Left ventricle myocardium inferior (tissue), 1 donor: ENCODE results near the gene DESI1. TPM values are rescaled to one million over a fixed set of nuclear protein-coding genes. Genes with fewer than 3 reads are reported as not detected.

ENCODE experiments used
- DNase-seq: peaks from one replicate; pipeline ENCODE4 v3.0.0-alpha.2; 2020
- H3K27ac ChIP-seq: fragments of 200-600 bp; replicated peaks from 2 replicates; pipeline ENCODE4 v1.8.0; 2021
- H3K27me3 ChIP-seq: fragments of 200-600 bp; 2 replicates; pipeline ENCODE4 v1.8.0; 2021; ENCODE audit warnings: low read depth
- H3K36me3 ChIP-seq: fragments of 200-600 bp; 2 replicates; pipeline ENCODE4 v1.8.0; 2021
- H3K4me1 ChIP-seq: fragments of 200-600 bp; 2 replicates; pipeline ENCODE4 v1.8.0; 2021
- H3K4me3 ChIP-seq: fragments of 200-600 bp; 2 replicates; pipeline ENCODE4 v1.8.0; 2021; ENCODE audit warnings: mild to moderate bottlenecking, moderate library complexity
- H3K9me3 ChIP-seq: fragments of 200-600 bp; replicated peaks from 2 replicates; pipeline ENCODE4 v1.8.0; 2021
- intact Hi-C: fragments of 100-400 bp; cut with micrococcal nuclease; formaldehyde crosslinking; loops from one replicate; pipeline ENCODE4 v1.11.0; 2022
- total RNA-seq: library from RNA; stranded (reverse); fragmentation: NEBNext Ultra II Directional; extraction: Animal tissue kit (Norgen Biotek cat#: 25700); gene quantifications from one replicate; pipeline ENCODE4 v1.2.1, GENCODE V29; 2021
- TF ChIP-seq, protein P1 (sequence below): fragments of 200-600 bp; IDR thresholded peaks from 2 replicates; pipeline ENCODE4 v1.8.0; 2021; ENCODE audit warnings: antibody characterized with exemption, mild to moderate bottlenecking, borderline replicate concordance
- donor health status: DM: no; HTN: yes; CAD: no; lungs with severe emphysema.

The DESI1 gene
- total RNA-seq, 1 donor from 2014 or later: 46.2 TPM

DNA sequence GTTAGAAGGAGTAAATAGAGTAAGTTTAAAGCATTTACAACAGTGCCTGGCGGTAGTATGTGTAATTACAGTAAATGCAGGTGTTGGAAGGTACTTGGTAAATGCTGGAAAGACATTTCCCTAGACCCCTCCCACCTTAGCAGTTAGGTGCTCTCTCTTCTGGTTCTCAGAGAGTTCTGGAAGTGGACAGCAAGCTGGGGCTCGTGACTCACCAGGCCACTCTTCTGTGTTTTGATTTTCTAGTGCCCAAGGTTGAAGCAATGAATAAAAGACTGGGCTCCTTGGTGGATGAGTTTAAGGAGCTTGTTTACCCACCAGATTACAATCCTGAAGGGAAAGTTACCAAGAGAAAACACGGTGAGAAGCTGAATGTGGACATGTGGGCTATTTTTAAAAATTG lies 40.2 kb upstream of the DESI1 start:
- intact Hi-C loops: no loop called here
- TF ChIP-seq, protein P1, sequence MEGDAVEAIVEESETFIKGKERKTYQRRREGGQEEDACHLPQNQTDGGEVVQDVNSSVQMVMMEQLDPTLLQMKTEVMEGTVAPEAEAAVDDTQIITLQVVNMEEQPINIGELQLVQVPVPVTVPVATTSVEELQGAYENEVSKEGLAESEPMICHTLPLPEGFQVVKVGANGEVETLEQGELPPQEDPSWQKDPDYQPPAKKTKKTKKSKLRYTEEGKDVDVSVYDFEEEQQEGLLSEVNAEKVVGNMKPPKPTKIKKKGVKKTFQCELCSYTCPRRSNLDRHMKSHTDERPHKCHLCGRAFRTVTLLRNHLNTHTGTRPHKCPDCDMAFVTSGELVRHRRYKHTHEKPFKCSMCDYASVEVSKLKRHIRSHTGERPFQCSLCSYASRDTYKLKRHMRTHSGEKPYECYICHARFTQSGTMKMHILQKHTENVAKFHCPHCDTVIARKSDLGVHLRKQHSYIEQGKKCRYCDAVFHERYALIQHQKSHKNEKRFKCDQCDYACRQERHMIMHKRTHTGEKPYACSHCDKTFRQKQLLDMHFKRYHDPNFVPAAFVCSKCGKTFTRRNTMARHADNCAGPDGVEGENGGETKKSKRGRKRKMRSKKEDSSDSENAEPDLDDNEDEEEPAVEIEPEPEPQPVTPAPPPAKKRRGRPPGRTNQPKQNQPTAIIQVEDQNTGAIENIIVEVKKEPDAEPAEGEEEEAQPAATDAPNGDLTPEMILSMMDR: no peak
- H3K27ac ChIP-seq: peak overlapping the region; percentile 88

DNA sequence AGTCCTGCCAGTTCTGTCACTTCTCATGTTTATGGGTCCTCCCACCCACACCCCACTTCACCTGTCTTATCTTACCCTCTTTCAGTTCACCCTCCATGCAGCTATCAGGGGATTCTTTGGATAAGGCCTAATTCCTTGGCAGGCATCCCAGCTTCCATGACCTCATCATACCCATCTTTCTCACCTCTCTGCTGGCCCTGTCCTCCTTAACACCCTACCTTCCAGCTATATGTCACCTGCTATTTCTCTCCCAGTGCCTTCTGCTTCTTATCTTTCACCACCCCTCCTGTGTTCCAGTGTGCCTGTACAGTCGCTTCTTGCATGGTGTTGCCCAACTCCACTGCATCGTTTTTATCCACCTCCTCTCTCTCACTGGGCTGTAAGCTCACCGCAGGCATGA lies 39.6 kb upstream of the DESI1 start:
- no peak overlapping the region for H3K4me3 ChIP-seq
- intact Hi-C loops: no loop called here
- H3K4me1 ChIP-seq: peaks cover 29% of the 10 kb centered on the region
- peak overlapping the region; percentile 88 for H3K27ac ChIP-seq
- no peaks in the 10 kb centered on the region for H3K9me3 ChIP-seq
- peaks cover 100% of the 10 kb centered on the region for H3K36me3 ChIP-seq
- peak; percentile 49 for DNase-seq
- H3K27me3 ChIP-seq: no peaks in the 10 kb centered on the region
- TF ChIP-seq, protein P1: no peak

More for the DNA sequence above, 40.2 kb upstream of the DESI1 start:
- Histone ChIP-seq H3K36me3 (peaks cover 93% of the 10 kb centered on the region), H3K9me3 (no peaks in the 10 kb centered on the region), H3K27me3 (no peaks in the 10 kb centered on the region), H3K4me1 (peaks cover 23% of the 10 kb centered on the region), H3K4me3 (no peak overlapping the region)
- DNase-seq: no peak

DNA sequence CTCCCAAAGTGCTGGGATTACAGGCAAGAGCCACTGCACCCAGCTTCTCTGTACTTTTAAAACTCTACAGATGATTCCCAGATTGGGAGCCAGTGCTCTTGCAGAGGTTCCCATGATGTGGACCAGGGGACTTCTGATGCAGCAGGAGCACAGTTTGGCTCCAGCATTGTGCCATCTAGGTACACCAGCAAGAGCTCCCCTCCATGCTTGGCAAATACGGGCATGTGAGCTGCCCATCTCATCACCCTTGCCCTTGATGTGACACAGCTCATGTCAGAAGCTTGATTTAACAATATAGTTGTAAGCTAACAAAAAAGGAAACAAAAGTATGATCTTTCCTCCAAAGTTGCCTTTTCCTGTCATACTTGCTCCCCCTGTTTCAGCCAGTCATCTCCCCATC lies 39.1 kb upstream of the DESI1 start:
- peaks cover 100% of the 10 kb centered on the region for H3K36me3 ChIP-seq
- TF ChIP-seq, protein P1: no peak
- intact Hi-C loops: no loop called here
- H3K4me3 ChIP-seq: no peak overlapping the region
- H3K9me3 ChIP-seq: no peaks in the 10 kb centered on the region
- peaks cover 30% of the 10 kb centered on the region for H3K4me1 ChIP-seq
- DNase-seq: peak; percentile 30
- peak overlapping the region; percentile 88 for H3K27ac ChIP-seq
- H3K27me3 ChIP-seq: no peaks in the 10 kb centered on the region

DNA sequence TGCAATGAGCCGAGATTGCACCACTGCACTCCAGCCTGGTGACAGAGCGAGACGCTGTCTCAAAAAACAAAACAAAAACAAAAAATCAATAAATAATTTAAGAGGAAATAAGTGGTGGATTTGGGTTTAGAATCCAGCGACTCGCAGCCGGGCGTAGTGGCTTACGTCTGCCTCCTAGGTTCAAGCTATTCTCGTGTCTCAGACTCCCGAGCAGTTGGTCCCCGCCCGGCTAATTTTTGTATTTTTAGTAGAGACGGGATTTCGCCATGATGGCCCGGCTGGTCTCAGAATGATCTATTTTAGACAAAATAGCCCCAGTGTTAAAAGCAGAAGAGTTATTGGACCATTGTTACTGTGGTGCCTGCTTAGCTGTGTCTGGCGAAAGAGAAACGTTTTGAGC lies 38.0 kb upstream of the DESI1 start:
- intact Hi-C loops: no loop called here
- no peak for DNase-seq
- peaks cover 100% of the 10 kb centered on the region for H3K36me3 ChIP-seq
- peak overlapping the region; percentile 88 for H3K27ac ChIP-seq
- H3K4me3 ChIP-seq: no peak overlapping the region
- TF ChIP-seq, protein P1: no peak
- no peaks in the 10 kb centered on the region for H3K27me3 ChIP-seq
- H3K4me1 ChIP-seq: peaks cover 35% of the 10 kb centered on the region
- H3K9me3 ChIP-seq: no peaks in the 10 kb centered on the region

- intact Hi-C loops: no loop called here
- no peaks in the 10 kb centered on the region for H3K27me3 ChIP-seq
- no peak overlapping the region for H3K4me3 ChIP-seq
- TF ChIP-seq, protein P1: no peak
- peak overlapping the region; percentile 88 for H3K27ac ChIP-seq
- peaks cover 35% of the 10 kb centered on the region for H3K4me1 ChIP-seq
- DNase-seq: no peak
- no peaks in the 10 kb centered on the region for H3K9me3 ChIP-seq
- peaks cover 100% of the 10 kb centered on the region for H3K36me3 ChIP-seq
Observed at GRCh38 chr22:41657709-41658108, 36.9 kb upstream of the DESI1 start.
